Measurements from ENCODE around the gene RALGAPA2.

Gene RALGAPA2

GRCh38 chr20:20407891-20408805, 304.3 kb downstream of the RALGAPA2 start:
- peak; percentile 69 for DNase-seq (ENCODE audit: low read depth, low spot score)

- no peak for DNase-seq (ENCODE audit: low read depth, low spot score)
Observed at GRCh38 chr20:20406306-20406705, 306.1 kb downstream of the RALGAPA2 start.

GRCh38 chr20:20405623-20406022, 306.8 kb downstream of the RALGAPA2 start:
- no peak for DNase-seq (ENCODE audit: low read depth, low spot score)

DNA sequence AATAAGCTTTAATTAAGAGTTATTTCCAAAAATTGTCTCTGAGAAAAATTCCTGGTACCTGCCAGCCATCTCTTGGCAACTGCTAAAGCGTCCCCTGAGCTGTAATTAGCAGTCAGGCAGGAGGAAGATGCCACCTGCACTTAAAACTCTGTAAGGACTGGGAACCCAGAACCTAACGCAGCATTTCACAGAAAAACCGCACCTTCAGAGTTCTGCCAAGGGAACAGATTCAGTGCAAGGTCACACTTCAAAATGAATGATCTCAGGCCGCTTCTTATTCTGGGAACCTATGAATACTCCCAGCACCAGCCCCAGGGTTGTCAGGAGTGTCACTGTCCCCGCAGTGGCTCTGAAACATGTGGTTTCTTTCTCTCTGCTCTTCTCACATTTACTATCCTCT, 307.8 kb downstream of the RALGAPA2 start:
- DNase-seq (ENCODE audit: low read depth, low spot score): no peak

DNA sequence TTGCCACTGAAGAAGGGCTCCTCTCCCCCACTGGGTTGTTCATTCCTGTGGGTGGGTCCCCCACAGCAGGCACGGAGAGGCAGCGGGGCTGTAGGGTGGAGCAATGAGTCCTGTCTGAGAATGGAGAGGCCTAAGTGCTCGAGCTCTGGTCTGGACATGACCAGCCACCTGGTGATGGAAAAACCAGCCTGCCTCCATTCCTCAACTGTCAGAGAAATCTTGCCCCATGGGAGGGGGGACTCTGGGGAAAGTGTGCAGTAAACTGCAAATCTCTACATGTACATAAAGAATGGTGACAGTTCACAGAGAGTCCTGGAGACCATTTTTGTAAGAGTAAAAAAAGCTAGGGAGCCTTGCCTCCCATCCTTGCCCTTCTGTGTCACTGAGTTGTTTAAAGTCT, 310.5 kb downstream of the RALGAPA2 start:
- DNase-seq (ENCODE audit: low read depth, low spot score): no peak

- DNase-seq (ENCODE audit: low read depth, low spot score): no peak
Observed at GRCh38 chr20:20399531-20400500, 312.6 kb downstream of the RALGAPA2 start.

DNA sequence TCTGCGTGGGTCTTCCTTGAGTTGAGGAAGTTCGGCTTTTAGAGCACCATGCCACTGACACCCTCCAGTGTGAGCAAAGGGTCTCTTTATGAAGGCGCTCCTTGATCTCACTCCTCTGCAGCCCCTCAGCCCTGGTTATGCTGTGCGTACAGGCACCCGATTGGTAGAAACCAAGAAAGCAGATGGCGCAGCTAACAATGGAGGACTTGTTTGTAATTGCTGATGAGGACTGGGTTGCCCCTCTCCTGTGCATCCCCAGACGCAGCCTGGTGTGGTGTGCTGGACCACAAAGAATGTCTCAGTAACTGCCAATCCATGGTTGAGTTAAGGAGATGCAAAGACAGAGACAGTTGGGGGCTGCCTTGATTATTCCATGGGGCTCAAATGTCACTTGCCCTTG, 314.3 kb downstream of the RALGAPA2 start:
- no peak for DNase-seq (ENCODE audit: low read depth, low spot score)

DNA sequence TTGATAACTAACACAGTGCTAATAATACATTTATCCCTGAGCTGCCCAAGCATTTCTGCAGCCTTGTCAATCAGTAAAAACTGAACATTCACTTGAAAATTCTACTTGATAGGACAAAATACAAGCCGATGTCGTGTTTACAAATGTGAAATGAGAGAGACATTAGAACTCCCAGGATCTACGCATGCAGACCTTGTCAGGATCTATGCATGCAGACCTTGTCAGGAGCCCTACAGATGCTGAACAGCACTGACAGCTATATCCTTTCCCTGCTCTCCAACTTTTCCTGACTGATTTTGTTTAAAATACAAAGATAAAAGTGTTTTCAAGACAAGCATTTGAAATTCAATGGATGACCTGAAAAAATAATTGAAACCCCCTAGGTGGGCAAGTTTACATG, 315.6 kb downstream of the RALGAPA2 start:
- DNase-seq (ENCODE audit: low read depth, low spot score): no peak

GRCh38 chr20:20395903-20396568, 316.4 kb downstream of the RALGAPA2 start:
- no peak for DNase-seq (ENCODE audit: low read depth, low spot score)

- DNase-seq (ENCODE audit: low read depth, low spot score): no peak
Observed at GRCh38 chr20:20395087-20395486, 317.4 kb downstream of the RALGAPA2 start.

DNA sequence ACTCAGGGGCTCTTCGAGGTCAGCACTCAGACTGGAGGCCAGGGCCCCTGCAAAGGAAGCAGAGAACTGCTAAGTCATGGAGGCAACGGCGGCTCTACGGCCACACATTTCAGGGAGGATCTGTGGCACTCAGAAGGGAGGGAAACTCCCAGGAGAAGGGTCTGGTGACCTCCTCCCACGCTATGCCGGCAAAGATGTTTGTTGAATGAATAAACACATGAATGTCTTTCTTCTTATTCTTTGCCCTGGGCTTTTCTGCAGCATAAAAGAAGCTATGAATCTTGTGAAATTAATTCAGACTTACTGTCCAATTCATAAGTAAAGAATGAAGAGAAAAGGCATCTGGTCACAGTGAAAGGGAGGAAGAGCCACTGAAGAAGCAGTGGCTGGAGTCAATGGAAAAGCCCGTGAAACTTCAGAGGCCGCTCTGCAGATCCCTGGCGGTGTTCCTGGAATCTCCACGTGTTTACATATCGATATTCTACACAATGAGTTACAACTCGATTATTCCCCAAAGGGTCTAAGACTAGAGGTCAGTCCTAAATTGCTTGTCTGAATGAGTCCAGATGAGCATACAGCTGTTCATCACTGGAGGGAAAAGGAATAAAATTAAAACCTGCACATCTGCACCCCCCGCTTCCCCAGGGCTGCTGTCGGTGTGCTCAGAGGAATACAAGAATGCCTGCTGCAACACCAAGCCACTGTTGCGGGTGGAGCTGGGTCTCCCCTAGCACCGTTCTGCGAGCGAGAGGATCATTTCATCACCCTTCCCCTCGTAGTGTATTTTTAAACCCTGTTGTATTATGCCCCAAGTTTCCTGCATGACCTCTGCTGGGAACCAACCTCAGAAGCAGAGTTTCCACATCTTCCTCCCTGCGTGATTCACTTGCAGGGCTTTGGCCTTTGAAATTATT, 319.0 kb downstream of the RALGAPA2 start:
- DNase-seq (ENCODE audit: low read depth, low spot score): no peak

GRCh38 chr20:20391766-20392165, 320.7 kb downstream of the RALGAPA2 start:
- DNase-seq (ENCODE audit: low read depth, low spot score): no peak

DNA sequence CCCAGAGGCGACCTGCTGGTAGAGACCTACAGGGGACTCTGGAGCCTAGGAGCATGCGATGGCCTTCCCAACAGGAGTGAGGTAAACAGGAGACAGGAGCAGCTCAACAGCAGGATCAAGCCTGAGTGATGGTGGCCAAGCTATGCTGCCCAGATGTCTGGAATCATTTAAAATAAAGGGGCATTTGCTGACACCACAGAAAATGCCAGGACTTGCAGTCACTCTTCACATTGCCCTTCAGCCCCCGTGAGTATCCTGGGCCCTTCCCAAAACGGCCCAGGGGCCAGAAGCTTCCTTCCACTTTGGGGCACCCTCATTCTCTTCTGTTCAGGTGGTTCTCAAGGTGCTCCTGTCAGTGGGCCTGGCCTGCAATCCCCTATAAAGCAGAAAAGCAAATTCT, 321.3 kb downstream of the RALGAPA2 start:
- no peak for DNase-seq (ENCODE audit: low read depth, low spot score)

GRCh38 chr20:20390393-20390792, 322.1 kb downstream of the RALGAPA2 start:
- DNase-seq (ENCODE audit: low read depth, low spot score): no peak

- no peak for DNase-seq (ENCODE audit: low read depth, low spot score)
Observed at GRCh38 chr20:20386192-20386591, 326.3 kb downstream of the RALGAPA2 start.

DNA sequence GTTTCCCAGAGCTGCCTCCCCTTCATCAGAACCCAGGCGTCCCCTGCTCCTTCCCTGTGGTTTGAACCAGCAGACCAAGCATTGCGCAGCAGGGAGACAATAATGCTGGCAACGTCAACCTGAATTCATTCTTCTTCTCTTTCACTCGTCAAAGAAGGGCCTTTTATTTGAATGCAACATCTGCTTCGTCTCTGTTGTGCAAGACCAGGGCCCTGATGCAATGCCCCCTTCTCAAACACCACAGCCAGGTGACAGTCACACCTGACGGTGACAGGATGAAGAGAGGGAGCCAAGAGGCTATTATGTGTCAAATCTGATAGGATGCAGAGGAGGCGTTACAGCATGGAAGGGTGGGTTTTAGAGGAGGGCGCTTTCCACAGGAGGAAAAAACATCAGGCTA, 336.6 kb downstream of the RALGAPA2 start:
- no peak for DNase-seq (ENCODE audit: low read depth, low spot score)

DNA sequence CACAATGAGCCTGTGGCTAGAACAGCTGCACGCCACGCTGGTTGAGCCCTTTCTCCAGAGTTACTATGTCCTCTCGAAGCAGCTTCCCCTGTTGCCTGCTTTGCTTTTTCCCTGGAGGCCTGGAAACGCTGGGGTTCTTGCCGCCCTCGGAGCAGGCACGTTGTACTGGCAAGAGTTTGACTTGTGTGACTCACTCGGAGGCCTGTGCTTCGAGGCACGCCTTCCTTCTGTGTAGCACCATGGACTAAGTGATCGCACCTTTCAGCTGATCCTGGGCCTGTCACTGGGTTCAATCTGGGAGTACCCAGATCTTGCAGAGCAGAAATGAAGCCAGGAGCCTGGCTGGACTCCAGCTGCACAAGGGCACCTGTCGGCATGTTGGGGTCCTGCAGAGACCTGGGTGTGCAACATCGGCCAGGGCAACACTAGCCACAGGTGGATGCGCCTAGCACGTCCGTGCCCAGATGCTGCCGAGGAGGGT, 339.3 kb downstream of the RALGAPA2 start:
- peak; percentile 56 for DNase-seq (ENCODE audit: low read depth, low spot score)

DNA sequence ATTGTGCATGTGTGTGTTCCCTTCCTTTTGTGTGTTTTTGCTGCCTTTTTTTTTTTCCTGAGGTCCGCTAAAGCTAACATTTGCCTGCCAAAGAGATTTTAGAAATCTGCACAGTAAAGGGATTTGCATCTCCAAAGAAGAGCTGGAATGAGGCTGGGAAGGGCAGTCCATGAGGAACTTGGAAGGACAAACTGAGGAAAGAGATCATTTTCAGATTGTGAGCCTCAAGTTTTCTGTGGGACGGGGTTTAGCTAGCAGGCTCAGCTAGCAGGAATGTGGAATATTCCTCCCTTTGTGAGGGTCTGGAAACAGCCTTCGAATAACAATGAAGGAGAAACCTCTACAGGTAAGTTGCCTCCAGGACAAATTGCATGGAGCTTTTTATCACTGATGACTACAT, 340.8 kb downstream of the RALGAPA2 start:
- no peak for DNase-seq (ENCODE audit: low read depth, low spot score)

DNA sequence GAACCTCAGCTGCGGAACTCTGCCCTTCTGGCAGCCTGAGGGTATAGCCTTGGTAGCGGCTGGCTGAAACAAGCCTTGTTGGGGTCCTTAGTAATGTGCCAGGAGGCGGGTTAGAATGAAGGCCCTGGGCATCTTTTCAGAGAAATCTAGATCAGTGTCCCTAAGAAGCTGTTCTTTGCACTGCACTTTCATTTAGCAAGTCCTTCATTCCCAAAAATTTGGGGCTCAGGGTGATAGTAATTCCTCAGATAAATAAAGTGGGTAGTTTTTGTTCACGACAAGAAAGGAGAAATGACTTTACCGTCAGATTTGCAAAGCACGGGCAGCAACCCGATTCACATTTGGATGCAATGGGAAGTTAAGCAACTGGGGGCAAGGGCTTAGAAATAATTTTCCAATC, 341.4 kb downstream of the RALGAPA2 start:
- DNase-seq (ENCODE audit: low read depth, low spot score): no peak

- peak; percentile 22 for DNase-seq (ENCODE audit: low read depth, low spot score)
Observed at GRCh38 chr20:20370094-20370575, 342.3 kb downstream of the RALGAPA2 start.

Measured in astrocyte of the hippocampus (primary cell).